HG03571 (cell line): ENCODE data around the gene IGLL5.
"Not testable (repeated sequence)": the region's sequence is repeated elsewhere in the genome, so short reads cannot be mapped to it uniquely, and the experiment has no call there.

Source experiments
- ATAC-seq: cut with Tn5 transposase; IDR thresholded peaks from one replicate; pipeline ENCODE4 v1.9.1; 2021; ENCODE audit not compliant: unreplicated experiment

IGLL5 gene

DNA sequence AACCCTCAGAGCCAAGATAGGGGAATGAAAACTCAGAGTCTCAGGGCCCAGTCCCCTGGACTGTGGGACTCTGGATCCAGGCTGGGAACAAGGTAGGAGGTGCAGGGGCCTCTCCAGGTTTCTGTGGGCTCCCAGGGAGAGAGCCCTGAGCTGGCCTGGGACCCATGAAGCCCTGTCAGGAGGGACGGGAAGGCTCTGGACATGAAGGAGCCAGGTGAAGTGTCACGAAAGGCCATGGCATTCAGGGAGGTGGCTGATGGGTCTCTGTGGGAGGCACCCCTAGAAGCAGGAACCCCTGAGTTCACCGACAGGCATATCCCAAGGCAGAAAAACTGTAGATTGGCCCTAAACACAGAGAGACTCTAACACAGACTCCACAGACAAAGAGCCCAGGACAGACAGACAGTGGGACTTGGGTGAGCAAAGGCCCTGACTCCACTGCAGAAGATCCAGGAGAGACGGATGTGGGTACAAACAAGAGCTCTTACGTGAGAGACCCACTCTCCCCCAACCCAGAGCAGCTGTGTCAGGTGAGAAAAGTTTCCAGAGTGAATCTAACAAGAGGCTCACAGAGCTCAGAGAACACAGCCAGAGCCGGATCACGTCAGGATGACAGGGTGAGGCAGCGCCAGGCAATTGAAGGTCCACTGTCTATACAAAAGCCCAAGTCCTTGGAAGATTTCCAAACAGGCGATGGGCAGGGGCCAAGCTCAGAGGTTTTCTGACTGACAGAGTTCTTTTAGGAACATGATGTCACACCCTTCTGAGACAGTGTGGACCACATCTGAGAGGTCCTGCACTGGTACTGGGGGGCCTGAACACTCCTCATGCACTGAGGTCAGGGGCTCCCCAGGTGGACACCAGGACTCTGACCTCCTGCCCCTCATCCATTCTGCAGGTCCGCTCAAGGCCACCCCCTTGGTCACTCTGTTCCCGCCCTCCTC is 27.4 kb downstream of the IGLL5 start:
- no peak for ATAC-seq

DNA sequence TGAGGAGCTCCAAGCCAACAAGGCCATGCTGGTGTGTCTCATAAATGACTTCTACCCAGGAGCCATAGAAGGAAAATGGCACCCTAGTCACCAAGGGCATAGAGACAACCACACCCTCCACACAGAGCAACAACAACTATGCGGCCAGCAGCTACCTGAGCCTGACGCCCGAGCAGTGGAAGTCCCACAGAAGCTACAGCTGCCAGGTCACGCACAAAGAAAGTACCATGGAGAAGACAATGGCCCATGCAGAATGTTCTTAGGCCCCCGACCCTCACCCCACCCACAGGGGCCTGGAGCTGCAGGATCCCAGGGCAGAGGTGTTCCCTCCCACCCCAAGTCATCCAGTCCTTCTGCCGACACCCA is 28.0 kb downstream of the IGLL5 start:
- no peak for ATAC-seq

DNA sequence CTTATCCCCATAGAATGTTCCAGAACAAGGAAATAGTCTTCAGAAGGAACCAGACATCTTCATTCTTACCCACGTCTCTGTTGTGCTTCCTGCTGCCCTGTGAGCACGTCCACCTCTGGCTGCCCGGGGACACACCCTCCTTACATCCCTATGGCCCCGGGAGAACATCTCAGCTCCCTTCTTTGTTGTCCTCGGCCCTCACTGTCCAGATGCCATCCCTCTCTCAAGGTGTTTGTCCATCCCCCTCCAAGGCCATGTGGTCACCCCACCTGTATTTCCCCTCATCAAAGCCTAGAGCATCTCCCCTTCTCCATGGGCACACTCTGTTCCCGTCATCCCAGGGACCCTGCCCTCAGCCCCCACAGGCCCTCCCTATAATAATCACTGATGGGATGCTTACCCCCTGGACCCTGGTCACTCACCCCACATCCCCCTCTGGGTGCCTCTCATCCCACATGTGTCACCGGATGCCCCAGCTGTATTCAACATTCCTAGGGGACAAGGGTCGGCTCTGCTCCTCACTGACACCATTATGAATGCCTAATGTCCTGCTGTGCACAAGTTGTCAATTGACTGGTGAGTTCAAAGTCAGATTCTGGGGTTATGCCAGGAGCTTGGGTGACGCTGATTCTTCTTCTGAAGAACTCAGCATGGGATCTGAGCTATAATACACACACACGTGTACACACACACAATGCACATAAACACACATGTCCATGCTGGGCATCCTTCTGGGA is 28.8 kb downstream of the IGLL5 start:
- ATAC-seq, result no peak

DNA sequence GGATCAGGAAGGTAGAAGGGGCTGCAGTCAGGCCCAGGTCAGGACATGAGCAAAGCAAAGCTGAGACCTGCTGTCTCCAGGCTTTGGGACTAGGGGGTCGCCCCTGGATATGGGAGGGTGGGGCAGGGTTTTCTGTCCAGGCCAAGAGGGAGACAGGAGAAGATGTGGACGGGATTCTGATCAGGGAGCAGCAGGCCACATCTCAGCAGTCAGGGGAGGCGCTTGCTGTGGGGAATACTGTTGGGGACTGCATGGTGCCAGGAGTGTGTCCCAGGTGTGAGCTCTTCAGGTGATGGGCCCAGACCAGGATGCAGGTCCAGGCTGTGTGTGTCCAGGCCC is 29.3 kb downstream of the IGLL5 start:
- ATAC-seq, result no peak

DNA sequence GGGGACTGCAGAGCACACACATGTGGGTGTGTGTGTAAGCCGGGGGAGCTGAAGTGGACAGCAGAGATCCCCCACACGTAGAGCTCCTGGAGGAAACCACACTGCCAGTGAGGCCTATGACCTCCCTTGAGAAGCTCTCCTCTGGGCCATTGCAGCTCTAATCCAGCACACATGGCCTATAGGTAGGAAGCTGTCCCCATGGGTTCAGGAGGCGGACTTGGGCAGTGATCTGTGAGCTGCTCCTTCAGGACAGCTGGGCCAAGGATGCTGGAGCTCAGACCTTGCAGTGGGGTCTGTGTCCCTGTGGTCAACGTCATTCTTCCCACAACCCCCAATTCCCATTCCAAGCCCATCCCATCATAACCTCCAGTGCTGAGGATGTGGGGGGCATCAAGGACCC is 29.8 kb downstream of the IGLL5 start:
- no peak for ATAC-seq

DNA sequence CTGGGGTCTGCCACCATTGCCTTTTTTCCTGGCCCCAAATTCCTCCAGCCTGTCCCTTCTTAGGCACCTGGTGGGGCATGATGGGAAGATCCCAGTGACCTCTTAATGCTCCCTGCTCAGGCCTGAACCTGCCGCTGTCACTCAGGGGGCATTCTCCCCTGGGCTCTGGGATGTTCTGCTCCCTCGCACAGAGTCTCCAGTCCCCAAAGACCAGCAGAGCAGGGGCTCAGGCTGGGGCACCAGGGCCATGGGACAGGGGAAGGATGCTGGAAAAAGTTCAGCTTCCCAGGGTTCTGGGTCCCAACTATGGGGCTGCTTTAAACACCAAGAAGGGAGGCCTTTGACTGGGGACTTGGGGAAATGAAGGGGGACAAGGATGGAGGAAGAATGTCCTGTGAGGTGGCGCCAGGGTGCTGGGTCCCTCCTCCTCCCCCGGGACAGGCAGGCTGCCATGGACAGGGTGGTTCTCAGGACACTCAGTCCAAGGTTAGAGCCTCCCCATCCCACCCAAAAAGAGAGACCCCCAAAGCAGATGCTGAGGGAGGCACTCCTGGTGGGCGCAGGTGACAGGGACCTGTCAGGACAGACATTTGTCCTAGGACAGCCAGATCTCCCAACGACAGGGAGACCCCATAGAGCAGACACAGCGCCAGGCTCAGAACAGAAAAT is 30.8 kb downstream of the IGLL5 start:
- ATAC-seq, result no peak

DNA sequence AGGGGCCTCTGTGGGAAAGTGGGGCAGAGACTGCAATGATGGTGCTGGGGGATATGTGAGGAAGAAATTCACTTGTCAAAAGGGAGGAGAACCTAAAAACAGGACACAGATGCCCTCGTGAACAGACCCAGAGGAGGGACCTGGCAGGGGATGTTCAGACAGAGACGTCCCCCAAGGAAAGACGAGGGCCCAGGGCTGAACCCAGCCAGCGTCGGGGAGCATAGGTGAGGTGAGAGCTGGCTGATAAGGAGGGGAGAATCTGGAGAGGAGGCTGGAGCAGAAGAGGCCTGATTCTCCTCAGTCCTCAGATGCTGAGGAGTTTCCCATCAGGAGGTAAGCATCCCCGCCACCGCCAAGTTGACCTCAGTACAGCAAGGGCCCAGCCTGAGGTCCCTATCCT is 31.4 kb downstream of the IGLL5 start:
- ATAC-seq, result no peak

GRCh38 chr22:22920104-22920654 is 32.6 kb downstream of the IGLL5 start:
- ATAC-seq, result no peak

DNA sequence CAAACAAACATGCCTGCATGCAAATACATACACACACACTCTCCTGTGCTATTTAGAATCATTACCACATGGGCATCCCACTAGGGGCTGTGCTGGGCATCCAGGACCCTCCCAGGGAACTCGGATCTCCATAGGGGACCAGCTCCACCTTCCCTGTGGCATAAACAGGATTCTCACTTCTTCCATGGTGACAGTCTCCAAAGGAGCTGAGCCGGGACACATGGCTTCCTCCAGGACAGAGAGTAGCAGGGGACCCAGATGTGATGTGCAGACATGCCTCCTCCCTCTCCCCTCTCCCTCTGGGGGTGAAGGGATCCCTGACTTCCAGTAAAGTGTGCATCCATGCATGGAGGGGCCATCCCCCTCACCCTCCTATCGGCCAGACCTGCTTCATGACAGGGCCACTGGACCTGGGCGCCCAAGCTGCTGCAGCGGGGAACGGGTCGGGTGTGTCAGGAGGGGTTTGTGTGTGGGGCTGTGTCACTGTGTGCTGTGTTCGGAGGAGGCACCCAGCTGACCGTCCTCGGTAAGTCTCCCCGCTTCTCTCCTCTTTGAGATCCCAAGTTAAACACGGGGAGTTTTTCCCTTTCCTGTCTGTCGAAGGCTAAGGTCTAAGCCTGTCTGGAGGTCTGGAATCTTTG is 33.4 kb downstream of the IGLL5 start:
- ATAC-seq, result no peak

- no peak for ATAC-seq
Observed at GRCh38 chr22:22921575-22921974, 34.0 kb downstream of the IGLL5 start.

DNA sequence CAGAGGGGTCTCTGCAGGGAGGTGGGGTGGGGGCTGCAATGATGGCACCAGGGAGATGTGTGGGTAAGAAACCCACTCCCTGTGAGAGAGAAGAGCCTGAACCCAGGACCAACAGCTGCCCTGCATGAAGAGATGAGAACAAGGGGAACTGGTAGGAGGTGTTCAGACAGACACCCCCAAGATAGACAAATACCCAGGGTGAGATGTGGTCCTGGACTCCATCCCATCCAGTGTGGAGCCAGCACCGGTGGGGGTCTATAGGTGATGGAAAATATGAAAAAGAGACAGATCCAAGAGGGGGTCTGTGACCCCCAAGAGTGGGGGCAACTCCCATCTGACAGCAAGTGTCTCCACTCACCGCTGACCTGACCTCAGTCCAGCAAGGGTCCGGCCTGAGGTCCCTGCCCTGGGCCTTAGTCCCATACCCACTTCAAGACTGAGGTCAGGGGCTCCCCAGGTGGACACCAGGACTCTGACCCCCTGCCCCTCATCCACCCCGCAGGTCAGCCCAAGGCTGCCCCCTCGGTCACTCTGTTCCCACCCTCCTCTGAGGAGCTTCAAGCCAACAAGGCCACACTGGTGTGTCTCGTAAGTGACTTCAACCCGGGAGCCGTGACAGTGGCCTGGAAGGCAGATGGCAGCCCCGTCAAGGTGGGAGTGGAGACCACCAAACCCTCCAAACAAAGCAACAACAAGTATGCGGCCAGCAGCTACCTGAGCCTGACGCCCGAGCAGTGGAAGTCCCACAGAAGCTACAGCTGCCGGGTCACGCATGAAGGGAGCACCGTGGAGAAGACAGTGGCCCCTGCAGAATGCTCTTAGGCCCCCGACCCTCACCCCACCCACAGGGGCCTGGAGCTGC is 34.7 kb downstream of the IGLL5 start:
- not testable (repeated sequence) for ATAC-seq

DNA sequence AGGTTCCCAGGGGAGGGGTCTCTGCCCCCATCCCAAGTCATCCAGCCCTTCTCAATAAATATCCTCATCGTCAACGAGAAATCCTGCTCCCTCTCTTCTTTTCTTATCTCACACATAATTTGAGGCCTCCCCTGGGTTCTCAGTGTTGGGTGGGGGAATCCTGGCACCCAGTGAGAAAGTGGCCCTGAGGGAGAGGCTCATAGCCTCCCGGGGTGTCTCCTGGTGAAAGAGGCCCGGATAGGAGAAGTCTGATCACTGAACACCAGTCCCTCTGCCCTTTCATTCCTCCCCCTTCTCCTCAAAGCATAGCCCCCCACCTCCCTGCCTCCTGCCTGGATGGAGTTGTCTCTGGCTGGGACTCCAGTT is 35.3 kb downstream of the IGLL5 start:
- ATAC-seq, result no peak

- ATAC-seq, result no peak
Observed at GRCh38 chr22:22923379-22923778, 35.8 kb downstream of the IGLL5 start.

- ATAC-seq, result no peak
Observed at GRCh38 chr22:22923930-22924329, 36.3 kb downstream of the IGLL5 start.

GRCh38 chr22:22924369-22925145 is 36.9 kb downstream of the IGLL5 start:
- ATAC-seq, result no peak

- no peak for ATAC-seq
Observed at GRCh38 chr22:22925146-22925804, 37.7 kb downstream of the IGLL5 start.

DNA sequence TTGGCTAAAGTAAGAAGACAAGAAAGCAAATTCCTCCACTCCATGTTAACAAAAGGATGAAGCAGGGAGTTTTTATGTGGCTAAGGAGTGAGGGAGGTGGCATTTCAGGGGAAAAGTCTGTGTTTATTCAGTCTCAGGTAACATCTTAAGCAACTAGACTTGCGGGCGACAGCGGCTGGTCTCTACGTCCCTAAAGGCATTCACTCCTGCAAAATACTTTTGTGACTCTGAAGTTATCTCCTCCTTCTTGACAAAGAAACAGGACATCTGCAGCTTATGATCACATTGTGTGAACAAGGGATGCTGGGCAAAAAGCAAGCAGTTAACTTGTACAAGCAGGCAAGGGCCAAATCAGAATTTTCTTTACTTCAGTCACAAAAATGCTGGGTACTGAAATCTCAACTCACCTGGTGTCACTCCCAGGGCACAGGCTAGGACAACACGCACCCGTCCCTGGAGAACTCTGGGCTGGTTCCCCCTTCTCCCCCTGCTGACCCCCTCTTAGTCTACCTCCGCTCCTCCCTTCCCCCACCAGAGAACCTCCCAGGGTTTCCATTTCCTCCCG is 38.3 kb downstream of the IGLL5 start:
- no peak for ATAC-seq

DNA sequence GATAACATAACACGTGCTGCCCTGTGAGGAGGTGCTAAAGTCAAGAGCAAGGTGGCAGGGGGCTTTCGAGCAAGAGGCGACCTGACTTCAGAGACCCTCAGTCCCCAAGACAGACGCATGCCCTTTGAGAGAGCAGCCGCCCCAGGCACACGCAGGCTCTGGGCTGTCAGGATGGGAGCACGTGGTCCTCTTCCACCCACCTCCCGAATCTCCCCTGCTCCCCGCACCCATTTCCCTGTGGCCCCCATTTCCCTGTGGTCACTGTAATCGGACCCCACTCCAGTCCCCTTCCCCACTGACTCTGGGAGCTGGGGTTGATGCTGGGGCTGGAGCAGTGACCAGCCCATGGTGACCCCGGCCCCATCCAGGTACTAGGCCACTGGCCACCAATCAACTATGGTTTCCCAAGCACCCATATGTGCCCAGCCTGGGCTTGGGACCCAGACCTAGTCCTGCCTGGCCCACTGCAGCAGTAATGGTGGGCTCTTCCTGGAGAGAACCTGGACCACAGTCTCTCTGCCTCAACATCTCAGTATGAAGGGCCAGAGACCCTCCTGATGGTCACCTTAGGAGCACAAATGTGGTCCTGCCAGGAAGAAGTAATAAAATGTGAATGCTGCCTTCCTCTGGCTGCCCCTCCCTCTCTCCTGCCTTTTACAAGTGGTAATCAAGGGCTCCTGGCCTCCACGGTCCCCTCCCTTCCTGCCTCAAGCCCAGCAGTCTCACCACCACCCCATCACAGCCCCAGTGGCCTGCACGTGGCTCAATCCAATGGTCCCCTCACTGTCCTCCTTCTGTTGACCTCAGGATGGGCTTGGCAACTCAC is 39.0 kb downstream of the IGLL5 start:
- ATAC-seq, result no peak
